NT2/D1 (cell line): ENCODE results near the gene ZNF107.
"Not testable (repeated sequence)": the region's sequence is repeated elsewhere in the genome, so short reads cannot be mapped to it uniquely, and the experiment has no call there.

Experiments
- DNase-seq: peaks from one replicate; pipeline ENCODE4 v3.0.0-alpha.2; 2011; ENCODE audit warnings: low read depth, low spot score
- H3K27me3 ChIP-seq: 2 replicates; pipeline ENCODE4 v1.6.0; 2011; ENCODE audit warnings: mild to moderate bottlenecking; ENCODE audit not compliant: insufficient read length, insufficient read depth
- H3K36me3 ChIP-seq: 2 replicates; pipeline ENCODE4 v1.6.1; 2011; ENCODE audit warnings: mild to moderate bottlenecking, low read length, mixed read lengths; ENCODE audit not compliant: insufficient read depth, insufficient read length
- H3K4me1 ChIP-seq: 2 replicates; pipeline ENCODE4 v1.5.1; 2011; ENCODE audit not compliant: insufficient read depth, insufficient read length
- H3K4me3 ChIP-seq: 2 replicates; pipeline ENCODE4 v1.5.1; 2011; ENCODE audit warnings: low read depth; ENCODE audit not compliant: insufficient read length
- H3K9ac ChIP-seq: 2 replicates; pipeline ENCODE4 v1.6.0; 2011; ENCODE audit warnings: low read depth; ENCODE audit not compliant: insufficient read length
- H3K9me3 ChIP-seq: 2 replicates; pipeline ENCODE4 v1.5.1; 2011; ENCODE audit warnings: mild to moderate bottlenecking, low read length; ENCODE audit not compliant: insufficient read depth
- SUZ12 ChIP-seq: IDR thresholded peaks from 2 replicates; pipeline ENCODE4 v1.6.1; 2011; ENCODE audit not compliant: insufficient read length, insufficient read depth; ENCODE audit errors: extremely low read depth
- YY1 ChIP-seq: IDR thresholded peaks from 2 replicates; pipeline ENCODE4 v1.6.1; 2011; ENCODE audit not compliant: insufficient read length, insufficient read depth
- ZNF274 ChIP-seq: IDR thresholded peaks from 2 replicates; pipeline ENCODE4 v1.6.1; 2011; ENCODE audit warnings: mild to moderate bottlenecking, low read depth, low read length

ZNF107 gene

GRCh38 chr7:64691831-64692230 is 25.9 kb downstream of the ZNF107 start:
- peaks cover 55% of the 10 kb centered on the region for H3K36me3 ChIP-seq
- H3K27me3 ChIP-seq, result no peaks in the 10 kb centered on the region
- no peak for TF ChIP-seq YY1
- TF ChIP-seq SUZ12, result no peak
- no peak for TF ChIP-seq ZNF274

DNA sequence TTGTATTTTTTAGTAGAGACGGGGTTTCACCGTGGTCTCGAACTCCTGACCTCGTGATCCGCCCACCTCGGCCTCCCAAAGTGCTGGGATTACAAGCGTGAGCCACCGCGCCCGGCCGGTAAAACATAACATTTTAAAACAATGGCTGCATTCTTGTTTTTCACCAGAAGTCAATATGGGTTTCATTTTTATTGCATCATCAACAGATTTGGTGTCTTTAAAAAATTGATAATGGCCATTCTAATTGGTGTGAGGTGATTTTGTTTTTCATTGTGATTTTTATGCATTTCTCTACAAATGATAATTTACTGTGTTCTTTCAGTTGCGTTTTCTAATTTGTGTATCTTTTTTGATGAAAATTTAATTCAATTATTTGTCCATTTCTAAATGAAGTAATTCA is 31.9 kb downstream of the ZNF107 start:
- H3K4me1 ChIP-seq, H3K4me3 ChIP-seq, H3K9ac ChIP-seq, H3K27me3 ChIP-seq, DNase-seq: not testable (repeated sequence)
- Histone ChIP-seq H3K9me3 (peaks cover 28% of the 10 kb centered on the region), H3K36me3 (peaks cover 43% of the 10 kb centered on the region)

More at GRCh38 chr7:64691831-64692230, 25.9 kb downstream of the ZNF107 start:
- Histone ChIP-seq H3K9ac (no peak overlapping the region), H3K9me3 (peaks cover 5% of the 10 kb centered on the region), H3K4me3 (no peak overlapping the region), H3K4me1 (no peaks in the 10 kb centered on the region)
- DNase-seq, result no peak

DNA sequence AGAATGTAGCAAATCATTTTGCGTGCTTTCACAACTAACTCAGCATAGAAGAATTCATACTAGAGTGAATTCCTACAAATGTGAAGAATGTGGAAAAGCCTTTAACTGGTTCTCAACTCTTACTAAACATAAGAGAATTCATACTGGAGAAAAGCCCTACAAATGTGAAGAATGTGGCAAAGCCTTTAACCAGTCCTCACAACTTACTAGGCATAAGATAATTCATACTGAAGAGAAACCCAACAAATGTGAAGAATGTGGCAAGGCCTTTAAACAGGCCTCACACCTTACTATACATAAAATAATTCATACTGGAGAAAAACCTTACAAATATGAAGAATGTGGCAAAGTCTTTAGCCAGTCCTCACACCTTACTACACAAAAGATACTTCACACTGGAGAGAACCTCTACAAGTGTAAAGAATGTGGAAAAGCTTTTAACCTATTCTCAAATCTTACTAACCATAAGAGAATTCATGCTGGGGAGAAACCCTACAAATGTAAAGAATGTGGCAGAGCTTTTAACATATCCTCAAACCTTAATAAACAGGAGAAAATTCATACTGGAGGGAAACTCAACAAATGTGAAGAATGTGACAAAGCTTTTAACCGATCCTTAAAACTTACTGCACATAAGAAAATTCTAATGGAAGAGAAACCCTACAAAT is 40.8 kb downstream of the ZNF107 start:
- Histone ChIP-seq H3K36me3 (peaks cover 15% of the 10 kb centered on the region), H3K9ac (no peak overlapping the region), H3K4me3 (no peak overlapping the region), H3K4me1 (no peaks in the 10 kb centered on the region), H3K9me3 (peaks cover 93% of the 10 kb centered on the region), H3K27me3 (no peaks in the 10 kb centered on the region)
- TF ChIP-seq YY1, result no peak
- no peak for TF ChIP-seq SUZ12
- peak; percentile 52; the same call in 1 of the 2 replicates for TF ChIP-seq ZNF274
- no peak for DNase-seq

DNA sequence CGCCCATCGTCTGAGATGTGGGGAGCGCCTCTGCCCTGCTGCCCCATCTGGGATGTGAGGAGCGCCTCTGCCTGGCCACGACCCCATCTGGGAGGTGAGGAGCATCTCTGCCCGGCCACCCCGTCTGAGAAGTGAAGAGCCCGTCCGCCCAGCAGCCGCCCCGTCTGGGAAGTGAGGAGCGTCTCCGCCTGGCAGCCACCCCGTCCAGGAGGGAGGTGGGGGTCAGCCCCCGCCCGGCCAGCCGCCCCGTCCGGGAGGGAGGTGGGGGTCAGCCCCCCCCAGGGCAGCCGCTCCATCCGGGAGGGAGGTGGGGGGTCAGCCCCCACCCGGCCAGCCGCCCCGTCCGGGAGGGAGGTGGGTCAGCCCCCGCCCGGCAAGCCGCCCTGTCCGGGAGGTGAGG is 52.0 kb downstream of the ZNF107 start:
- H3K36me3 ChIP-seq, H3K27me3 ChIP-seq, H3K9me3 ChIP-seq, DNase-seq, H3K4me1 ChIP-seq, H3K9ac ChIP-seq, H3K4me3 ChIP-seq: not testable (repeated sequence)

DNA sequence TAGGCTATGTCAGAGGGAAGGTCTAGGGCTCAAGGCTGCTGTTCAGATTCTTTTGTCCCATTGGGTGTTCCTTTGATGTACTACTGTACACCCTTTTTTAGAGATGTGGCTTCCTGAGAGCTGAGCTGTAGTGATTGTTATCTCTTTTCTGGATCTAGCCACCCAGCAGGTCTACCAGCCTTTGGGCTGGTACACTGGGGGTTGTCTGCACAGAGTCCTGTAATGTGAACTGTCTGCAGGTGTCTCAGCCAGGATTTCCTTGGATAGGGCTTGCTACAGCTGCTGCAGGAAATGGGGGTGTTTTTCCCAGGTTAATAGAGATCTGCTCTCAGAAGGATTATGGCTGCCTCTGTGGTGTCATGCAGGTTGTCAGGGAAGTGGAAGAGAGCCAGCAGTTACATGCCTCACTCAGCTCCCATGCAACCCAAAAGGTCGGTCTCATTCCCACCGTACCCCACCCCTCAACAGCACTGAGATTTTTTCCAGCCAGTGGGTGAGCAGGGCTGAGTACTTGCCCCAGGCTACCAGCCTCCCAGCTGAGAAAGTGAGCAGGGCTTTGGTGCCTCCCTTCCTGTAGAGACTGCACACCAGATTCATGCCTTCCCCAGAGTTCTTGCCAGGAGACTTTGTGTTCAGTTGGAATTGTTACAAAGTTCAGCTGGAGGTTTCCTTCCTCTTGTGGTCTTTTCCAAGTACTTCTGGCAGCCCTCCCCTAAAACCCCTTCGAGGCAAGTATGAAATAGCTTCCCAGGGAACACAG is 63.3 kb downstream of the ZNF107 start:
- no peaks in the 10 kb centered on the region for H3K27me3 ChIP-seq
- H3K4me3 ChIP-seq, result no peak overlapping the region
- no peaks in the 10 kb centered on the region for H3K36me3 ChIP-seq
- DNase-seq, result no peak
- TF ChIP-seq ZNF274 (no peak), SUZ12 (no peak), YY1 (no peak)
- no peak overlapping the region for H3K9ac ChIP-seq
- no peaks in the 10 kb centered on the region for H3K4me1 ChIP-seq
- H3K9me3 ChIP-seq, result no peaks in the 10 kb centered on the region

DNA sequence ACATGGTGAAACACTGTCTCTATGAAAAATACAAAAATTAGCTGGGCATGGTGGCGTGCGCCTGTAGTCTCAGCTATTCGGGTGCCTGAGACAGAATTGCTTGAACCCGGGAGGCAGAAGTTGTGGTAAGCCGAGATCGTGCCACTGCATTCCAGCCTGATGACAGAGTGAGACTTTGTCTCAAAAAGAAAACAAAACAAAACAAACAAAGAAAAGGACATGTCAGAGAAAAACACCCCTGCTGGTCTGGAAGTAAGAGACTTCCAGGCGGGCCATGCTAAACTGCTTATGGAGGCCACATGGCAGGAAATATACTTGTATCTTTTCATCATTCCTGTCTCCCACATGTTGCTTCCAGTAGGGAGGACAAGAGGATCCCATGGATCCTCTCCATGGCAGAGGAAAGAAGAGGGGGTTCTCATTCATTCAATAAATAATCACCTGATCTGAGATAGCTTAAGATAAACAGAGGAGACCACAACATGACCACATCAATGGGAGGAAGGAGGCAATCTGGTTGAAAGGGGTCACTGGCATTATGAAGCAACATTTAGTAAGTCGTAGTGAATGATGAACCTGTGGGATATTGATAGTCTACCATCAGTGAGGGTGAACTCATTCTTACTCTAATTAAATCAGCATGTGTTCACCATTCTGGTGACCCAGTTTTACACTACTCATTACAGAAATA is 67.8 kb downstream of the ZNF107 start:
- H3K27me3 ChIP-seq, result no peaks in the 10 kb centered on the region
- H3K36me3 ChIP-seq, result no peaks in the 10 kb centered on the region
- no peak overlapping the region for H3K9ac ChIP-seq
- H3K4me1 ChIP-seq, result no peaks in the 10 kb centered on the region
- TF ChIP-seq SUZ12 (no peak), YY1 (no peak), ZNF274 (no peak)
- no peaks in the 10 kb centered on the region; the same call in 1 of the 2 replicates for H3K9me3 ChIP-seq
- H3K4me3 ChIP-seq, result no peak overlapping the region
- no peak for DNase-seq

- peaks cover 17% of the 10 kb centered on the region for H3K9me3 ChIP-seq
- H3K27me3 ChIP-seq, result no peaks in the 10 kb centered on the region
- no peaks in the 10 kb centered on the region for H3K4me1 ChIP-seq
- TF ChIP-seq ZNF274, result no peak
- TF ChIP-seq YY1, result no peak
- no peak for TF ChIP-seq SUZ12
- DNase-seq, result no peak
- no peaks in the 10 kb centered on the region for H3K36me3 ChIP-seq
- no peak overlapping the region for H3K4me3 ChIP-seq
- H3K9ac ChIP-seq, result no peak overlapping the region
Observed at GRCh38 chr7:64736575-64736974, 70.6 kb downstream of the ZNF107 start.

DNA sequence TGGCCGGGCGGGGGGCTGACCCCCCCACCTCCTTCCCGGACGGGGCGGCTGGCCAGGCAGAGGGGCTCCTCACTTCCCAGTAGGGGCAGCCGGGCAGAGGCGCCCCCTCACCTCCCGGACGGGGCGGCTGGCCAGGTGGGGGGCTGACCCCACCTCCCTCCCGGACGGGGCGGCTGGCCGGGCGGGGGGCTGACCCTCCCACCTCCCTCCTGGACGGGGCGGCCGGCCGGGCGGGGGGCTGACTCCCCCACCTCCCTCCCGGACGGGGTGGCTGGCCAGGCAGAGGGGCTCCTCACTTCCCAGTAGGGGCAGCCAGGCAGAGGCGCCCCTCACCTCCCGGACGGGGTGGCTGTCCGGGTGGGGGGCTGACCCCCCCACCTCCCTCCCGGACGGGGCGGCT is 72.5 kb downstream of the ZNF107 start:
- not testable (repeated sequence) for H3K4me3 ChIP-seq, H3K36me3 ChIP-seq, H3K27me3 ChIP-seq, DNase-seq, H3K9ac ChIP-seq, H3K4me1 ChIP-seq
- peaks cover 17% of the 10 kb centered on the region for H3K9me3 ChIP-seq

DNA sequence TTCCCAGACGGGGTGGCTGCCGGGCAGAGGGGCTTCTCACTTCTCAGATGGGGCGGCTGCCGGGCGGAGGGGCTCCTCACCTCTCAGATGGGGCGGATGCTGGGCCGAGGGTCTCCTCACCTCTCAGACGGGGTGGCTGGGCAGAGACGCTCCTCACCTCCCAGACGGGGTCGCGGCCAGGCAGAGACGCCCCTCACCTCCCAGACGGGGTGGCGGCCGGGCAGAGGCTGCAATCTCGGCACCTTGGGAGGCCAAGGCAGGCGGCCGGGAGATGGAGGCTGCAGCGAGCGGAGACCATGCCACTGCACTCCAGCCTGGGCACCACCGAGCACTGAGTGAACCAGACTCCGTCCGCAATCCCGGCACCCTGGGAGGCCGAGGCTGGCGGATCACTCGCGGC is 73.0 kb downstream of the ZNF107 start:
- H3K9me3 ChIP-seq, result peaks cover 17% of the 10 kb centered on the region
- not testable (repeated sequence) for H3K4me3 ChIP-seq, H3K9ac ChIP-seq, H3K4me1 ChIP-seq, H3K36me3 ChIP-seq, DNase-seq, H3K27me3 ChIP-seq
